Muscle layer of colon (tissue), 2 donors: ENCODE measurements around the gene NKPD1.

ENCODE experiments used
- H3K27ac ChIP-seq: one replicate; pipeline ENCODE4 v1.7.0; 2013; ENCODE audit warnings: low read depth, mild to moderate bottlenecking, low read length, moderate library complexity
- H3K27me3 ChIP-seq, 2 donors: one replicate each; pipeline ENCODE4 v1.7.0; 2013; ENCODE audit warnings: low read length in 2 of 2, mild to moderate bottlenecking in 2 of 2; ENCODE audit not compliant: insufficient read depth in 2 of 2, control insufficient read depth in 1 of 2
- H3K36me3 ChIP-seq: one replicate; pipeline ENCODE4 v1.7.0; 2013; ENCODE audit warnings: mild to moderate bottlenecking, low read length; ENCODE audit not compliant: insufficient read depth
- H3K4me1 ChIP-seq: one replicate; pipeline ENCODE4 v1.7.0; 2013; ENCODE audit warnings: mild to moderate bottlenecking, low read length; ENCODE audit not compliant: insufficient read depth
- H3K4me3 ChIP-seq, 2 donors: one replicate each; pipeline ENCODE4 v1.7.0; 2013; ENCODE audit warnings: low read length in 2 of 2, low read depth in 1 of 2, mild to moderate bottlenecking in 1 of 2, moderate library complexity in 1 of 2
- H3K9ac ChIP-seq: one replicate; pipeline ENCODE4 v1.7.0; 2013; ENCODE audit warnings: low read length
- H3K9me3 ChIP-seq: one replicate; pipeline ENCODE4 v1.7.0; 2013; ENCODE audit warnings: mild to moderate bottlenecking, low read length
- donor health status: abdominal sarcoma.
- donor health status: Adenocarcinoma of cecum.

Gene NKPD1

GRCh38 chr19:45142726-45143110 lies 18.1 kb downstream of the NKPD1 start:
- H3K27me3 ChIP-seq, result no peaks in the 10 kb centered on the region
- H3K9me3 ChIP-seq, result no peaks in the 10 kb centered on the region
- peaks cover 9% of the 10 kb centered on the region for H3K36me3 ChIP-seq
- no peak overlapping the region for H3K27ac ChIP-seq
- H3K4me1 ChIP-seq, result no peaks in the 10 kb centered on the region
- H3K9ac ChIP-seq, result no peak overlapping the region
- no peak overlapping the region for H3K4me3 ChIP-seq

GRCh38 chr19:45142016-45142725 lies 18.6 kb downstream of the NKPD1 start:
- no peak overlapping the region for H3K4me3 ChIP-seq
- H3K27me3 ChIP-seq, result no peaks in the 10 kb centered on the region
- no peaks in the 10 kb centered on the region for H3K9me3 ChIP-seq
- H3K9ac ChIP-seq, result no peak overlapping the region
- H3K4me1 ChIP-seq, result peaks cover 3% of the 10 kb centered on the region
- H3K36me3 ChIP-seq, result peaks cover 9% of the 10 kb centered on the region
- no peak overlapping the region for H3K27ac ChIP-seq

GRCh38 chr19:45141203-45141900 lies 19.4 kb downstream of the NKPD1 start:
- Histone ChIP-seq H3K27ac (no peak overlapping the region), H3K4me1 (peaks cover 11% of the 10 kb centered on the region), H3K27me3 (no peaks in the 10 kb centered on the region), H3K4me3 (no peak overlapping the region), H3K9ac (no peak overlapping the region), H3K36me3 (peaks cover 9% of the 10 kb centered on the region), H3K9me3 (no peaks in the 10 kb centered on the region)

GRCh38 chr19:45140533-45140932 lies 20.2 kb downstream of the NKPD1 start:
- H3K4me1 ChIP-seq, result peaks cover 16% of the 10 kb centered on the region
- peaks cover 9% of the 10 kb centered on the region for H3K36me3 ChIP-seq
- H3K9ac ChIP-seq, result no peak overlapping the region
- H3K27ac ChIP-seq, result no peak overlapping the region
- H3K9me3 ChIP-seq, result no peaks in the 10 kb centered on the region
- H3K4me3 ChIP-seq, result no peak overlapping the region
- H3K27me3 ChIP-seq, result no peaks in the 10 kb centered on the region

- H3K4me3 ChIP-seq, result no peak overlapping the region
- H3K4me1 ChIP-seq, result peaks cover 16% of the 10 kb centered on the region
- H3K9ac ChIP-seq, result no peak overlapping the region
- H3K9me3 ChIP-seq, result no peaks in the 10 kb centered on the region
- no peak overlapping the region for H3K27ac ChIP-seq
- no peaks in the 10 kb centered on the region for H3K27me3 ChIP-seq
- peaks cover 9% of the 10 kb centered on the region for H3K36me3 ChIP-seq
These were observed 20.7 kb downstream of the NKPD1 start for GRCh38 chr19:45140144-45140503.

GRCh38 chr19:45139286-45140143 lies 21.3 kb downstream of the NKPD1 start:
- Histone ChIP-seq H3K4me1 (peaks cover 16% of the 10 kb centered on the region), H3K36me3 (peaks cover 9% of the 10 kb centered on the region), H3K4me3 (no peak overlapping the region), H3K27me3 (no peaks in the 10 kb centered on the region), H3K27ac (no peak overlapping the region), H3K9me3 (no peaks in the 10 kb centered on the region), H3K9ac (no peak overlapping the region)

GRCh38 chr19:45138303-45138751 lies 22.5 kb downstream of the NKPD1 start:
- Histone ChIP-seq H3K9me3 (no peaks in the 10 kb centered on the region), H3K27me3 (no peaks in the 10 kb centered on the region), H3K36me3 (peaks cover 6% of the 10 kb centered on the region), H3K9ac (no peak overlapping the region), H3K27ac (no peak overlapping the region), H3K4me3 (no peak overlapping the region), H3K4me1 (peaks cover 16% of the 10 kb centered on the region)

GRCh38 chr19:45137179-45137761 lies 23.5 kb downstream of the NKPD1 start:
- Histone ChIP-seq H3K4me3 (no peak overlapping the region), H3K9ac (no peak overlapping the region), H3K4me1 (peaks cover 16% of the 10 kb centered on the region), H3K27ac (no peak overlapping the region), H3K36me3 (no peaks in the 10 kb centered on the region), H3K27me3 (no peaks in the 10 kb centered on the region), H3K9me3 (no peaks in the 10 kb centered on the region)

- Histone ChIP-seq H3K36me3 (no peaks in the 10 kb centered on the region), H3K9ac (no peak overlapping the region), H3K27me3 (no peaks in the 10 kb centered on the region), H3K4me3 (no peak overlapping the region), H3K27ac (no peak overlapping the region), H3K9me3 (no peaks in the 10 kb centered on the region), H3K4me1 (peaks cover 16% of the 10 kb centered on the region)
These were observed 24.1 kb downstream of the NKPD1 start for GRCh38 chr19:45136507-45137178.

- H3K4me1 ChIP-seq, result peaks cover 16% of the 10 kb centered on the region
- no peaks in the 10 kb centered on the region for H3K27me3 ChIP-seq
- no peaks in the 10 kb centered on the region for H3K9me3 ChIP-seq
These were observed 25.5 kb downstream of the NKPD1 start for GRCh38 chr19:45135176-45135885.

More at GRCh38 chr19:45135176-45135885, 25.5 kb downstream of the NKPD1 start:
- Histone ChIP-seq H3K27ac (no peak overlapping the region), H3K4me3 (no peak overlapping the region), H3K9ac (no peak overlapping the region), H3K36me3 (no peaks in the 10 kb centered on the region)
